Suppressor macrophage (primary cell): ENCODE results near the gene PLCB1.
"Not testable (repeated sequence)": the region's sequence is repeated elsewhere in the genome, so short reads cannot be mapped to it uniquely, and the experiment has no call there.

Source experiments
- DNase-seq, 4 experiments: peaks; one replicate each; pipeline ENCODE4 v3.0.0-alpha.2; 2020 to 2022

PLCB1 gene

DNA sequence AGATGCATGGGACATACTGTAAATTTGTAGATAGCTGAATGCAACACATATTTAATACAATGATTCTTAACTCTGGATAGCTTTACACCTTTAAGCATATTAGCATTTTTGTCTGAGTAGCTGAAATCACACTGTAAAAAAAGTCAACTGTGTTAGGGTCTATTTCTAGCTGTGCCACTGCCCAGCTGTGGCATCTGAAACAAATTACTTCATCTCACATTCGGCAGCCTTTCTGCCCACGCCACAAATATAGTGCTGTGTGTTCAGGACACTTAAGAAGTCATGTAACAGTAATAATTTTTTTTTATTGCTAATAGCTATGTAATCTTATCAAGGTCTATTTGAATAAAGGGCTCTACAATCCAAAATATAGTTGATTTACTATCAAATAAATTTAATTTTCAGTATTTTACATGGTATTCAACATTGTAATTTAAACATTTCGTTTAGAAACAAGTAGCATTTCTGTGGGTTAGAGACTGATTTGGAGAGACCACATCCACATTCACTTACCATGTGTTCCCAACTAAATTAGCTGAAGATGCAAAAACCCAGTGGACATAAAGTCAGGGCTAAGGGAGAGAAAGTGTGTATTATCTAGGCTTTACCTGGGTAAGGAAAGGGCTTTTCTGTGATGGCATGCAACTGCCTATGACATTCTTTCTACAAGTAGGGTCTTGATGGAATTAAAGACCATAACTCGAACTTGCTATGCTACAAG lies 276.7 kb downstream of the PLCB1 start:
- DNase-seq = no peak

DNA sequence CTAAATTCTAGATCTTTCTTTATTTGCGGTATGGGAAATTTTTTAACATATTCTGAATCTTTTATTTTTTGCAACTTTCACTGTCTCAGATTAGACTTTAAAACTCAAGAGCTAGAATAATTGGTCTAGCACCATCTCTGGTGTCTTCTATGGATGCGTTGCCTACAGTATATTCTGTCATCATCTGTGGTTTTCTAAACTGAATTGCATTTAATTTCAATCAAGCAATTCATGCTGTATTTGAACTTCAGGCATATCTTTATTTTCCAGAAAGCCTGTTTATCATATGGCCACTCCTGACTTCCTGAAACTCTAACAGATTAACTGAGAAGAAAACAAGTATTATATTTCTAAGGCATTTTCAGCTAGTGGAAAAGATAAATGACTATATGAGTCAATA lies 281.6 kb downstream of the PLCB1 start:
- no peak for DNase-seq

- peak in 2 of 4 experiments; percentile 39 to 44 for DNase-seq
Measured at GRCh38 chr20:8414586-8415274, 282.7 kb downstream of the PLCB1 start.

GRCh38 chr20:8421981-8422380 lies 289.9 kb downstream of the PLCB1 start:
- no peak for DNase-seq

- DNase-seq = no peak
Measured at GRCh38 chr20:8423482-8423881, 291.4 kb downstream of the PLCB1 start.

- DNase-seq = no peak
Measured at GRCh38 chr20:8424010-8424409, 291.9 kb downstream of the PLCB1 start.

- DNase-seq = peak in 3 of 4 experiments; percentile 37 to 49 (median 42)
Measured at GRCh38 chr20:8425016-8425415, 292.9 kb downstream of the PLCB1 start.

- peak in 2 of 4 experiments; percentile 12 to 30 for DNase-seq
Measured at GRCh38 chr20:8425802-8426201, 293.7 kb downstream of the PLCB1 start.

DNA sequence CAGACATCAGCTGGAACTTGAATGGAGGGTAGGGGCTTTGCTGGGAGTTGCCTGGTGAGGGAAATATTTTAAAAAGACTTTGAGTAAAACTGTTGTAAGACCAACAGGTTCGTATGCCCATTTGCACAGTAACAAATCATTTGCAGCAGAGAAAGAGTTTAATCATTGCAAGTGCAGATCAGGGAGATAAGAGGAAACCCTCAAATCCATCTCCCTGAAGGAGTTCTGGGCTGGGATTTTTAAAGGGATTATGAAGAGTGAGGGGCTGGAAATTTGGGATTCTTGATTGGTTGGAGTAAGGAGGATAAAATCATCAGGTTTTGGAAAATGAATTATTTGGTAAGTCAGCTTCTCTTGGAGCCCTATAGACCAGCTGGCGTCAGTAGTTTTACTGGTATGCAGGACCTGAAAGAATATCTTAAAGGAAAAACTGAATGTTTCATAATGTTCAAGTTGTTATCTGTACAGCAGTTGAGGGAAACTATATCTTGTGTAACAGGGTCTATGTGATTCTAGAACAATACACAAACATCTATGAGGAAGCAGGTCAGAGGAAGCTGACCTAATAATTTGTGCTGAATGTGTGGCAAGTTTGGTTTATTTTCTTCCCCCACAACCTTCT lies 295.5 kb downstream of the PLCB1 start:
- peak; percentile 42 to 85 (median 62) for DNase-seq

GRCh38 chr20:8428988-8429387 lies 296.9 kb downstream of the PLCB1 start:
- DNase-seq = no peak

DNA sequence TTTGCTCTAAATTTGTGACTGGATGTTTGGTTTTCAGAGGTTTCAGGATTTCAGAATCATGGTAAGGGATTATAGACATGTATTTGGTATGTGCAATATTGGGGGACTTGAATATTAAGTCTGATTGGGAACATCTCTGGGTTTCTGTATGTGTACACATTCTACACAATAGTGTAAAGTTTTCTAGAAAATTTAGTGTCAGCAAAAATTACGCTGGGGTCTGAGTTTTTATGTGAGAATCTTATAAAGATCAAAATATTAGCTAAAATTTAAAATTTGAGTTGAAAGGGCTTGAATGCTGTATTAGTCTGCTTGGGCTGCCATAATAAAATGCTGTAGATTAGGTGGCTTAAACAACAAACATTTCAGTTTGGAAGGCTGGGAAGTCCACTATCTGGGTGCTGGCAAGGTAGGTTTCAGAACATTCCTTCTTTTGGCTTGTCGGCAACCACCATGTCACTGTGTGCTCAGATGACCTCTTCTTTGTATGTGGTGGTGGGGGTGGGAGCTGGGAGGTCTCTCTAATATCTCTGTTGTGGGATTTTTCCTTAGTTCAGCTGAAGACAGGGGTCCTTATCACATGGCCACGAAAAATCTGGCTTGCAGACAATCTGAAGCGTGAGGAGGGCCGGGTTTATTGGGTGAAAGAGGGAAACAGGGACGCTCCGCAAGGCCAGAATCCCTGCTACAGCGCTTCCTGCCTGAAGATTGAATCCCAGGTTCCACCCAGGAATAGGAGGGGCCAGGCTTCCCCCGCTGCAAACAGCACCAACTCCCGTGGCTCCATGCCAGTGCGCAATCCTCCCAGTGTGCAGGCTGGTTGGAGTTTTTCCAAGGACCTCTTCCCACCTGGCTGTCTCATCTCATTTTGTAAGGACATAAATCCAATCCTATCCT lies 299.7 kb downstream of the PLCB1 start:
- no peak for DNase-seq

- DNase-seq = no peak
Measured at GRCh38 chr20:8432435-8433148, 300.5 kb downstream of the PLCB1 start.

- peak in 3 of 4 experiments; percentile 26 to 66 (median 65) for DNase-seq
Measured at GRCh38 chr20:8433291-8433690, 301.2 kb downstream of the PLCB1 start.

- peak; percentile 11 to 85 (median 54) for DNase-seq
Measured at GRCh38 chr20:8434326-8434876, 302.3 kb downstream of the PLCB1 start.

DNA sequence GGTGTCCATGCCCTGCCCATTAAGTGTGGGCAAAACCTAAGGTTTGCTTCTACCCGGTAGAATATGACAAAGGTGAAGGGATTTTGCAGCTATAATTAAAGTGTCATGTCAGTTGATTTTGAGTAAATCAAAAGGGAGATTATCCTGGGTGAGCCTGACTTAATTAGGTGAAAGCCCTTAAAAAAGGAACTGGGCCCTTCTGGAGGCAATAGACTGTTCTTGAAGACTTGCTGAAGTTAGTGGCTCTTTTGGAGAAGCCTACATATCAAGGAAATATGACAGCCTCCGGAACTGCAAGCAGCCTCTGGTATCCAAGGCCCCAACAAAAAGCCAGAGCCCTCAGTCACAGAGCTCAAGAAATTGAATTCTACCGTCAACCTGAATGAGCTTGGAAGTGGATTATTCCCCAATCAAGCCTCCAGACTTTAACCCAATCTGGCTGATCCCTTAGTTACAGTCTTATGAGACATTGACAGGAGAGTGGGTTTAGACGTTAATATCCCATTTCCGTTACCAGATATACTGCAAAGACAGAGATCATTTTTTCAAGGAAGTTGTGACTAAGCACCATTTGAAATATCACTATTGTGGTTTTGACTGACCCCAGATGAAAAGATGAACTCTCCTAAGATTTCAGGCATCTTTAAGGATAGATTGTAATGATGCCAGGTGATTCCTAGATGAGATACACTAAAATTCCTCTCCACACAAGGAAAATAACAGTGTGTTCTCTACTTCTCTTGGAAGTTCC lies 303.4 kb downstream of the PLCB1 start:
- peak in 3 of 4 experiments; percentile 25 to 56 (median 46) for DNase-seq

DNA sequence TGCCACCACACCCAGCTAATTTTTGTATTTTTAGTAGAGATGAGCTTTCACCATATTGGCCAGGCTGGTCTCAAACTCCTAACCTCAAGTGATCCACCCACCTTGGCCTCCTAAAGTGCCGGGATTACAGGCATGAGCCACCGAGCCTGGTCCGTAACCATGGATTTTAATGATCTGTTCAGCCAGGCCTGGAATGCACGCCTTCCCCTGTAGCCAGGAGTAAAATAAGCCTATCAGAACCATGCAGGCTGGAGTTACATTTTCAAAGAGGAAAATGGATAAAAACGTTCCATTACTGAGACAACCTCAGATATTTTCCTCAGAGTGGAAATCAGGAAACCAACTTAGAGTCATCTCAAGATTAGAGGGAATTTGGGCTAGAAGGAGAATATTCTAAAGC lies 304.9 kb downstream of the PLCB1 start:
- DNase-seq = not testable (repeated sequence)

DNA sequence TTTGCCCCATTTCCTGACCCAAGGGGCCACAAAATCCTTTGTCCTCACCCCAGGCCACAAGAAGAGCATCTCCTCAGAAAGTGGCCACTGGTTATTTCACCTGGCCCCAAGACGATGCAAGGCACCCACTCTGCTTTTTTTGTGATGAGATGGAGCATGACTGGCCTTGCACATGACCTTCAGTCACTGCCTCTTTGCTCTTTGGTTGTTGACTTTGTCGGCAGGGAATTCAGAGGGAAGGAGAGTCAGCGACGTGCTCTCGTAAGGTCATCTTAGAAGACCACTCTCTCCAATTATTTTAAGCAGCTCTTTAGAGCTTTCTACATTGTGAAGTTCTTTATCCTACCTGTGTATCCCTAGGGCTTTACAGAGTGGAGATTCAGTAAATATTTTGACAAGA lies 306.7 kb downstream of the PLCB1 start:
- DNase-seq = no peak

- DNase-seq = peak in 3 of 4 experiments; percentile 5 to 47 (median 42)
Measured at GRCh38 chr20:8443464-8444072, 311.5 kb downstream of the PLCB1 start.

DNA sequence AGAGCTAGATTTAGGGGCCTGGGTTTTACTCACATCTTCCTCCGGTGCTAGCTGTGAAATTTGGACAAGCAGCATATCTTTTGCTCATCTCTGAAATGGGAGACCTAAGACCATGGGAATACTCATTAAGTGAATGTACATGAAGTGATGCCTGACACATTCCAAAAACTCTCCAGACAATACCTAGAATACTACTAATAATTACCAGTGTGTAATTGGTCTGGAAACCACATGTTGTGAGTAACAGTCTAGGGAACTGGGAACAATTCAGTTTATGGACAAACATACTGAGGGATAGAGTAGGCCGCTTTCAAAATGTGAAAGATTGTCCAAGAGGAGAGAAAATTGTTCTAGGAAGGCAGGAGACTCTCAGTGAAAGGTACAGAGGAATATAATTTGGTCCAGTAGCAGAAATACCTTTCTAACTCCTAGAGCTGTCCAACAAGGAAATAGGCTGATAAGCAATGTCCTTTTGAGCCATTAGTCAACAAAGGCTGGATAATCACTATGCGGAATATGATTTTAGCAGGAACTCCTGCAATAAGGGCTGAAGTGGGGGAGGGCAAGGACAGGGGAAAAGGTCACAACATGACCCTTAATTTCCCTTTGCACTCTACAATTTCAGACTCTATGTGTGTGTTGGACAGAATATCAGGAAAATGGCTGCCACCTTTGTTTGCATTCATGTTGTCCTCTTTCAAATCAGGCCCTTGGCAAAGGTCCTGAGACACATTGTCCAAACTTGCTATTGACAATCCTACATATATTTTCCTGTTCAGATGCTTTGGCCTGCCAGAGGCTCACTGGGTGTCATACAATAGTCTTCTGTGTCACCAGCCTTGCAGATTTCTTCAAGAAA lies 315.4 kb downstream of the PLCB1 start:
- DNase-seq = no peak
